B cell (primary cell): ENCODE results near the gene TMEM30B.

Source experiments
- CTCF ChIP-seq: fragments of 200-600 bp; IDR thresholded peaks from one replicate; pipeline ENCODE4 v1.8.0; 2022; ENCODE audit warnings: antibody characterized with exemption, mild to moderate bottlenecking
- EZH2 ChIP-seq: IDR thresholded peaks from 2 replicates; pipeline ENCODE4 v1.6.1; 2012; ENCODE audit warnings: borderline replicate concordance, low read depth, mild to moderate bottlenecking, moderate library complexity, low read length; ENCODE audit not compliant: insufficient read depth, poor library complexity, severe bottlenecking

- TF ChIP-seq CTCF (no peak), EZH2 (no peak)
These were observed 2.1 kb downstream of the TMEM30B start for GRCh38 chr14:61279082-61279481.
